Mesodermal cell (in vitro differentiated cells): ENCODE measurements around the gene CDC42BPB.

Source experiments
- H3K27ac ChIP-seq: 2 replicates; pipeline ENCODE4 v1.7.0; 2013; ENCODE audit warnings: mild to moderate bottlenecking, low read depth, low read length, moderate library complexity; ENCODE audit not compliant: severe bottlenecking
- H3K36me3 ChIP-seq: 2 replicates; pipeline ENCODE4 v1.7.1; 2013; ENCODE audit warnings: mild to moderate bottlenecking, low read length, moderate library complexity; ENCODE audit not compliant: control insufficient read depth, insufficient read depth
- H3K4me1 ChIP-seq: one replicate; pipeline ENCODE4 v1.7.1; 2013; ENCODE audit warnings: mild to moderate bottlenecking, low read length; ENCODE audit not compliant: insufficient read depth, control insufficient read depth, poor library complexity, severe bottlenecking
- H3K4me3 ChIP-seq: 2 replicates; pipeline ENCODE4 v1.7.0; 2013; ENCODE audit warnings: low read length, control low read depth, mild to moderate bottlenecking; ENCODE audit not compliant: insufficient read depth, poor library complexity, severe bottlenecking; ENCODE audit errors: extremely low read depth
- H3K9me3 ChIP-seq: 2 replicates; pipeline ENCODE4 v1.7.1; 2013; ENCODE audit warnings: mild to moderate bottlenecking, low read length, moderate library complexity; ENCODE audit not compliant: control insufficient read depth
- WGBS, 2 experiments: methylation state at CpG; one replicate each; pipeline ENCODE4 v1.1.5; 2013; ENCODE audit warnings: missing lambda C conversion rate in 2 of 2; ENCODE audit not compliant: insufficient coverage in 2 of 2; 5-methylcytosine and 5-hydroxymethylcytosine counted together

CDC42BPB gene

GRCh38 chr14:102908766-102909455 lies 148.4 kb downstream of the CDC42BPB start:
- Histone ChIP-seq H3K27ac (no peak overlapping the region), H3K36me3 (peaks cover 31% of the 10 kb centered on the region), H3K9me3 (peaks cover 4% of the 10 kb centered on the region), H3K4me3 (no peak overlapping the region), H3K4me1 (no peaks in the 10 kb centered on the region)
- WGBS, 2 experiments: 95% methylated on average over 24 to 25 of the region's 29 CpGs

GRCh38 chr14:102907980-102908730 lies 149.2 kb downstream of the CDC42BPB start:
- H3K36me3 ChIP-seq: peaks cover 31% of the 10 kb centered on the region
- no peaks in the 10 kb centered on the region for H3K4me1 ChIP-seq
- peaks cover 4% of the 10 kb centered on the region for H3K9me3 ChIP-seq
- WGBS, 2 experiments: 94 to 97% methylated on average over 18 to 23 of the region's 23 CpGs
- H3K4me3 ChIP-seq: no peak overlapping the region
- no peak overlapping the region for H3K27ac ChIP-seq

- H3K4me3 ChIP-seq: no peak overlapping the region
- H3K4me1 ChIP-seq: no peaks in the 10 kb centered on the region
- 94 to 95% methylated on average over 32 to 33 of the region's 33 CpGs for WGBS, 2 experiments
- H3K9me3 ChIP-seq: peaks cover 4% of the 10 kb centered on the region
- no peak overlapping the region for H3K27ac ChIP-seq
- H3K36me3 ChIP-seq: peaks cover 31% of the 10 kb centered on the region
Measured at GRCh38 chr14:102907303-102907844, 150.0 kb downstream of the CDC42BPB start.

GRCh38 chr14:102906616-102907302 lies 150.6 kb downstream of the CDC42BPB start:
- 98 to 99% methylated on average over 29 to 30 of the region's 30 CpGs for WGBS, 2 experiments
- Histone ChIP-seq H3K4me1 (no peaks in the 10 kb centered on the region), H3K27ac (no peak overlapping the region), H3K4me3 (no peak overlapping the region), H3K9me3 (peaks cover 4% of the 10 kb centered on the region), H3K36me3 (peaks cover 31% of the 10 kb centered on the region)

GRCh38 chr14:102905116-102906108 lies 151.9 kb downstream of the CDC42BPB start:
- no peak overlapping the region for H3K4me3 ChIP-seq
- peaks cover 4% of the 10 kb centered on the region for H3K9me3 ChIP-seq
- no peak overlapping the region for H3K27ac ChIP-seq
- WGBS, 2 experiments: 96 to 97% methylated on average over 28 to 32 of the region's 38 CpGs
- H3K4me1 ChIP-seq: no peaks in the 10 kb centered on the region
- peaks cover 33% of the 10 kb centered on the region for H3K36me3 ChIP-seq

GRCh38 chr14:102903889-102904512 lies 153.3 kb downstream of the CDC42BPB start:
- peaks cover 4% of the 10 kb centered on the region for H3K9me3 ChIP-seq
- no peaks in the 10 kb centered on the region for H3K4me1 ChIP-seq
- H3K27ac ChIP-seq: no peak overlapping the region
- H3K4me3 ChIP-seq: no peak overlapping the region
- H3K36me3 ChIP-seq: peaks cover 42% of the 10 kb centered on the region
- WGBS, 2 experiments: 95 to 96% methylated on average over 6 of the region's 7 CpGs

- WGBS, 2 experiments: 89 to 91% methylated on average over 18 to 26 of the region's 29 CpGs
- Histone ChIP-seq H3K27ac (no peak overlapping the region), H3K4me3 (no peak overlapping the region), H3K9me3 (peaks cover 4% of the 10 kb centered on the region), H3K4me1 (no peaks in the 10 kb centered on the region), H3K36me3 (peaks cover 42% of the 10 kb centered on the region)
Measured at GRCh38 chr14:102903248-102903888, 154.0 kb downstream of the CDC42BPB start.

- Histone ChIP-seq H3K9me3 (peaks cover 4% of the 10 kb centered on the region), H3K4me3 (no peak overlapping the region), H3K36me3 (peaks cover 42% of the 10 kb centered on the region), H3K27ac (no peak overlapping the region), H3K4me1 (no peaks in the 10 kb centered on the region)
- 91 to 96% methylated on average over 11 to 12 of the region's 12 CpGs for WGBS, 2 experiments
Measured at GRCh38 chr14:102902523-102903247, 154.7 kb downstream of the CDC42BPB start.

GRCh38 chr14:102902086-102902485 lies 155.3 kb downstream of the CDC42BPB start:
- peaks cover 41% of the 10 kb centered on the region for H3K36me3 ChIP-seq
- H3K4me3 ChIP-seq: no peak overlapping the region
- no peaks in the 10 kb centered on the region for H3K4me1 ChIP-seq
- 96% methylated on average over 6 to 7 of the region's 7 CpGs for WGBS, 2 experiments
- no peak overlapping the region for H3K27ac ChIP-seq
- peaks cover 4% of the 10 kb centered on the region for H3K9me3 ChIP-seq
